Activated CD8-positive, alpha-beta T cell treated with anti-CD3 and anti-CD28 coated beads, Interleukin-2, amount 10 ng/mL, durations not matched to agents 7 days and 5 days (primary cell): ENCODE results near the gene AGAP1. TPM values are rescaled to one million over a fixed set of nuclear protein-coding genes. Genes with fewer than 3 reads are reported as not detected.

Experiments used
- ATAC-seq: fragments of 150-1000 bp; cut with Tn5 transposase; one replicate; pipeline ENCODE4 v1.10.0; 2021; ENCODE audit warnings: moderate library complexity
- CTCF ChIA-PET: fragments of 350-600 bp; sonication (Branson Sonifier 250); formaldehyde crosslinking; loops from one replicate; lab custom pipeline; 2021; ENCODE audit warnings: antibody characterized with exemption; lab: Charles Lee
- POLR2A ChIA-PET: fragments of 350-600 bp; sonication (Branson Sonifier 250); formaldehyde crosslinking; loops from one replicate; lab custom pipeline; 2021; ENCODE audit warnings: antibody characterized with exemption; lab: Charles Lee
- DNase-seq: peaks from one replicate; pipeline ENCODE4 v3.0.0-alpha.2; 2020
- H3K27ac Mint-ChIP-seq: one replicate; pipeline ENCODE4 v1.8.0; 2021; ENCODE audit warnings: mild to moderate bottlenecking, mixed read lengths
- H3K27me3 Mint-ChIP-seq: one replicate; pipeline ENCODE4 v1.8.0; 2021; ENCODE audit warnings: low read depth, mixed read lengths
- H3K36me3 Mint-ChIP-seq: one replicate; pipeline ENCODE4 v1.8.0; 2021; ENCODE audit warnings: low read depth, mixed read lengths
- H3K4me1 Mint-ChIP-seq: one replicate; pipeline ENCODE4 v1.8.0; 2021; ENCODE audit warnings: low read depth, mixed read lengths
- H3K4me3 Mint-ChIP-seq: one replicate; pipeline ENCODE4 v1.8.0; 2021; ENCODE audit warnings: mild to moderate bottlenecking, mixed read lengths
- H3K9me3 Mint-ChIP-seq: one replicate; pipeline ENCODE4 v1.8.0; 2022; ENCODE audit warnings: mixed read lengths; ENCODE audit not compliant: insufficient read depth
- total RNA-seq, 2 experiments: library from RNA; stranded (reverse); gene quantifications; one replicate each; pipeline ENCODE4 v1.2.3, GENCODE V29; 2021

AGAP1 gene
- total RNA-seq, 2 experiments from 2014 or later = 0.82 to 1.3 TPM

DNA sequence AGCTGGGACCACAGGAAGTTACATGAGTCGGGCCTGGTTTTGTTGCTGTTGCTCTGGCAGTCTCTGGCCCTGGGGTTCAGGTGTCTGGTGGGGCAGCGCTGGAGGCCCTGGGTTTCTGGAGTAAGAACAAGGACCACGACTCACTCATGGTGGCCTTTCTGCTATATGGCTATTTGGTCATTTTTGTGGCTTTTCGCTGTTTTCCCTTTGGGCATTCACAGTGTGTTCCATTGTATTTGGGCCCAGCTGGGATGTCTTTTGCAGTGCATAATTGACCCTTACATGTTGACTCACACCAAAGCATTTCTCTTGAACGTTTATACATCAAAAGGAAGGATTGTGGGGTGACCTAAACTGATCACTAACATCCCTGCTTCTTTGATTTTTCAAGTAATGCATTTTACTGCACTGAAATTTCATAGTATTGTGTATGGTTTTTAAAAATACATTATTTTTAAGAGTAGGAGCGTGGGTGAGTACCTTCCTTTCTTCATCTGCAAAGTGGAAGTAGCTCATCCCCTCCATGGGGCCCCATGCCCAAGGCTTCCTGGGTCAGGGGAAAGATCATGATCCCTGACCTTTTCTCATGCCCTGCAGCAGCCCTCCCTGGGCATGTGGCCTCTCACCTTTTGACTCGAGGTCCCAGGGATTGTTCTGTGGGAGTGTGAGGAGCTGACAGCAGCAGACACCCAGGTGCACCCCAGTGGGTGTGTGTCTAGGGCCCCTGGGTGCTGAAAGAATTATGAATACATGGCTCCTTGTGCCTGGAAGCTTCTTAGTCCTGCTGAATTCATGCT lies 225.5 kb downstream of the AGAP1 start:
- Mint-ChIP-seq H3K4me1 (no peaks in the 10 kb centered on the region), H3K9me3 (no peaks in the 10 kb centered on the region), H3K27me3 (peaks cover 2% of the 10 kb centered on the region), H3K27ac (no peak overlapping the region), H3K36me3 (no peaks in the 10 kb centered on the region), H3K4me3 (no peak overlapping the region)
- DNase-seq (no peak), ATAC-seq (no peak)
- CTCF ChIA-PET = no interaction called here
- POLR2A ChIA-PET = no interaction called here

DNA sequence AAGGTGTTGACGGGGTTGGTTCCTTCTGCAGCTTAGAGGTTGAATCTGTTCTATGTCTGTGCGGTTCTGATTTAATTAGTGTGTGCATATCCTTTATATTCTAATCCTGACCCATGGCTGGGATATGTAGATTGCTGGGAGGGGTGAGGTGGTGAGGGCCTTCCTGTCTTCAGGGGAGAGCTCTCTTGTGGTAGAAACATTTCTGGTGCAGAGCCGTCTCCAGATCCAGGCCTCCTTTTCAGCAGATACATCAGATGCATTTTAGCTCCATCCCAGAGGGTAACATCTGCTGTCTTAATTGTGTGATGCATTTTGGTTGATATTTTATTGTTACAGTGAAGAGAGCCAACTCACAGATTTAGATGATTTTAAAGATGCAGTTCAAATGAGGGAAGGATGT lies 227.8 kb downstream of the AGAP1 start:
- H3K4me1 Mint-ChIP-seq = no peaks in the 10 kb centered on the region

DNA sequence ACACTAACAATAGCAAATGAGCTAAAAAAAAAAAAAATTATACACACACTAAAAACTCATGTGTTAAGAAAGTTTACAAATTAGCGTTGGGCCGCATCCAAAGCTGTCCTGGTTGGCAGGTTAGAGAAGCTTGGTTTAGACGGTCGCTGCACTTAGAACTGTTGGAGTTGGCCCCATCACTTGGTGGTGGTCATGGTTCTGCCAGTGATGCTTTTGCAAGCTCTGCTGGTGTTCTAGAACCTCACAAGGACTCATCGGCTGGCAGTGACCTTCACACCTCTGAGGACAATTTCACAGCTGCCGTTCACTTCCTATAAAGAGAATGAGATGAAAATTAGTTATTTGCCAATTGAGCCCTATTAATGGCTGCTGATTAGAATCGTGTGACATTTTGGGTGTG lies 229.0 kb downstream of the AGAP1 start:
- no peak overlapping the region for H3K27ac Mint-ChIP-seq
- no peaks in the 10 kb centered on the region for H3K36me3 Mint-ChIP-seq
- no peak overlapping the region for H3K4me3 Mint-ChIP-seq
- DNase-seq (no peak), ATAC-seq (no peak)
- ChIA-PET CTCF (no interaction called here), POLR2A (no interaction called here)
- peaks cover 2% of the 10 kb centered on the region for H3K27me3 Mint-ChIP-seq
- no peaks in the 10 kb centered on the region for H3K4me1 Mint-ChIP-seq
- no peaks in the 10 kb centered on the region for H3K9me3 Mint-ChIP-seq

More for the DNA sequence above, 227.8 kb downstream of the AGAP1 start:
- Mint-ChIP-seq H3K36me3 (no peaks in the 10 kb centered on the region), H3K27me3 (peaks cover 2% of the 10 kb centered on the region), H3K4me3 (no peak overlapping the region), H3K9me3 (no peaks in the 10 kb centered on the region), H3K27ac (no peak overlapping the region)
- ChIA-PET POLR2A (no interaction called here), CTCF (no interaction called here)
- ATAC-seq (no peak), DNase-seq (no peak)

DNA sequence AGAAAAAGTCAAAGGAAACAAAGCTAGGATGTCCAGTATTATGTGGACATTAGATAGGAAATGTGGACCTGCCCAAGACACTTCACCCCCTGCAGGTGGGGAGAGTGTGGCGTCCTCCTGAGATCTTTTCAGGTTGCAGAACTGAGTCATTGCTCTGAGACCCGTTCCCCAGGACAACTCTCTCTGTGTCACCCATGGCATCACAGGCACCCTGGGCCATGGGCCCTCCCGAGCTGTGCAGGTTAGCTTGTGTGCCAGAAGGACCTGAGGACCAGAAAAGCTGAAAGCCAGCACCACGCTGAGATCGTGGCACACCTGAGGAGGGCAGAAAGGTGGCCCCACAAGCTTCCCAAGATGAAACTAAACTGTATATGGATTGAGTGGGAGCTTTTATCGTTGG lies 229.5 kb downstream of the AGAP1 start:
- ChIA-PET CTCF (no interaction called here), POLR2A (no interaction called here)
- H3K27ac Mint-ChIP-seq = no peak overlapping the region
- H3K36me3 Mint-ChIP-seq = no peaks in the 10 kb centered on the region
- DNase-seq (no peak), ATAC-seq (no peak)
- H3K4me1 Mint-ChIP-seq = no peaks in the 10 kb centered on the region
- peaks cover 2% of the 10 kb centered on the region for H3K27me3 Mint-ChIP-seq
- no peaks in the 10 kb centered on the region for H3K9me3 Mint-ChIP-seq
- no peak overlapping the region for H3K4me3 Mint-ChIP-seq

DNA sequence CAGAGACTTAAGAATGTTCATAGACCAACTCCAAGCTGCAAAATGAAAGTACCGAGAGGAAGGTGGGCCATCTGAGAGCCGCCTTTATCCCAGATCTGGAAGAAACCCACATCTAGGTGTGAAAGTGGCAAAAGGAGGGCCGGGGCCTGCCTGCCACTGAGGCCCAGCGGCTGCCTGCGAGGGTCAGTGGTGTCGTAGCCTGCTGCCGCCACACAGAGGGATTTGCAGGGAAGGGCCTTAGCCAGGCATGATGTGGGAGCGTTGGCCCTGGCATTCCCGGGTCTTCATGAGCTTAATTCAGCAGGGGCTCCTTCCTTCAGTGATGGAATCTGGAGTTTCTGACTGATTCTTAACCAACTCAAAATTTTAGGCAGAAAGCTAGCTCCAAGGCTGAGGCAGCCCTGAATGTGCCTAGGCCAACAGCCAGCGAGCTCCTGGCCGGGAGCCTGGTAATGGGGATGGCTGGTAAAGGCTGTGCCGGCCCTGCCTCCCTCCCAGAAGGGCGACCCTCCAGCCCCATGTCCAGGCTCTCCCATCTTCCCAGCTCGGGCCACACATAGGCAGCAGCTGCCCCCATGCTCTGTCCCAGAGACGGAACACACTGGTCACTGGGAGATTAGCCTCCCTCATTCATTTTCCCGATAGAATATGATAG lies 230.1 kb downstream of the AGAP1 start:
- DNase-seq = no peak
- Mint-ChIP-seq H3K4me1 (no peaks in the 10 kb centered on the region), H3K36me3 (no peaks in the 10 kb centered on the region), H3K4me3 (no peak overlapping the region), H3K27me3 (peaks cover 2% of the 10 kb centered on the region), H3K9me3 (no peaks in the 10 kb centered on the region), H3K27ac (no peak overlapping the region)
- ChIA-PET CTCF (no interaction called here), POLR2A (no interaction called here)
- no peak for ATAC-seq

DNA sequence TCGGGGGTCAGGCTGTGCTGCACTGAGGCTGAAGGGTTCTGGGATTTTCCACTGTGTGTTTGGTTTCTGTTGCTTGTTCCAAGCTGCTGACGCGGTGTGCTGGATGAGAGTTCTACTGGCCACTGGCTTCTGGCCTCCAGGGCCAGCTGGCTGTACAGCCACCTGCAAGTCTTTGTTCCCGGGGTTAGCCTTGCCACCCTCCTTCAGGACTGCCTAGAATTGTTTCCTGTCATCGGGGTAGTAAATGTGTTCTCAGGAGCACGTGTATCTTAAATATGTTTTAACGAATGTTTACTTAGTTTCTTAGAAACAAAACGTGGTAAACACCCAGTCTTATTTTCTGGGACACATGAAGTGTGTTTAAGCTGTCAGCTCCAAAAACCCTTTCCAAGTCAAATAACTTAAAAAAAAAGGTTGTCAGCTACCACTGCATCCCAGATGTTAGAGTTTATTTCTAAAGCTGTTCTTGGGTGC lies 231.2 kb downstream of the AGAP1 start:
- DNase-seq = no peak

DNA sequence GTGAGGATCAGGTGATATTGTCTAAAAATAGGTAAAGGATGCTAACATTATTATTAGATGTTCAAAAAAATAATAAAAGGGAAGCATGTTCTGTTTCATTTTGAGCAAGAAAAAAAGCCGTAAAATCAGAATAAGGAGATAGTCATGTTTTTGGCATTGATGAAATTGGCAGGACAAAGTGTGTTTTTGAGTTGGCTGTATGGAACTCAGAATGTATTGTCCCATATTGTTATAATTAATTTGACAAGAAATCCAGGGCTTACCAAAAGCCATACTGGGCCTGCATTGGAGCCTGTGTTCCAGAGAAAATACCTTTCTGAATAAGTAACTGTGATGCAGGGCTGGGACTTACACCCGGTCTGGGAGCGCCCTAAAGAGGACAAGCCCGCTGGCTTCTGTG lies 232.0 kb downstream of the AGAP1 start:
- Mint-ChIP-seq H3K27me3 (peaks cover 2% of the 10 kb centered on the region), H3K36me3 (no peaks in the 10 kb centered on the region), H3K4me3 (no peak overlapping the region), H3K4me1 (no peaks in the 10 kb centered on the region), H3K27ac (no peak overlapping the region), H3K9me3 (no peaks in the 10 kb centered on the region)
- DNase-seq = no peak
- no peak for ATAC-seq
- POLR2A ChIA-PET = no interaction called here
- CTCF ChIA-PET = no interaction called here

More for the DNA sequence above, 231.2 kb downstream of the AGAP1 start:
- CTCF ChIA-PET = no interaction called here
- Mint-ChIP-seq H3K4me1 (no peaks in the 10 kb centered on the region), H3K9me3 (no peaks in the 10 kb centered on the region), H3K27ac (no peak overlapping the region), H3K36me3 (no peaks in the 10 kb centered on the region), H3K4me3 (no peak overlapping the region), H3K27me3 (peaks cover 2% of the 10 kb centered on the region)
- ATAC-seq = no peak
- POLR2A ChIA-PET = no interaction called here

DNA sequence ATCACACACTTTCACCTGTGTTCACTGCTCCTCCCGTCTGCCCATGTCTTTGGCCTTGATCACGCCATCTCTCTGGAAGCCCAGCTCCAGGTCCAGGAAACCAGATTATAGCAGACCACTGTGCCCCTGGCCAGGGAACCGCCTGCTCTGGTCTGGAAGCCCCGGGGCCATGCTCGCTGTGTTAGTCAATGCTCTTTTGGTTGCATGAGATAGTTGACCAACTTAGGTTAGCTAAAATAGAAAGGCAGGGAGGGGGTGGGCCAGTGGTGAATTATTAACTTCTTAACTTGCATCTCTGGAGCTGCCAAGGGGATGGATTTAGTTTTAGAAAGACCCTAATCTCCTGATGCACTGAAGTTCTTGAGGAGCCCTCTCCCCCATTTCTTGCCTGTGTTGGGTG lies 232.7 kb downstream of the AGAP1 start:
- DNase-seq (no peak), ATAC-seq (no peak)
- no peaks in the 10 kb centered on the region for H3K4me1 Mint-ChIP-seq
- no peaks in the 10 kb centered on the region for H3K9me3 Mint-ChIP-seq
- no peak overlapping the region for H3K27ac Mint-ChIP-seq
- CTCF ChIA-PET = no interaction called here
- H3K36me3 Mint-ChIP-seq = no peaks in the 10 kb centered on the region
- POLR2A ChIA-PET = no interaction called here
- H3K27me3 Mint-ChIP-seq = peaks cover 2% of the 10 kb centered on the region
- H3K4me3 Mint-ChIP-seq = no peak overlapping the region

DNA sequence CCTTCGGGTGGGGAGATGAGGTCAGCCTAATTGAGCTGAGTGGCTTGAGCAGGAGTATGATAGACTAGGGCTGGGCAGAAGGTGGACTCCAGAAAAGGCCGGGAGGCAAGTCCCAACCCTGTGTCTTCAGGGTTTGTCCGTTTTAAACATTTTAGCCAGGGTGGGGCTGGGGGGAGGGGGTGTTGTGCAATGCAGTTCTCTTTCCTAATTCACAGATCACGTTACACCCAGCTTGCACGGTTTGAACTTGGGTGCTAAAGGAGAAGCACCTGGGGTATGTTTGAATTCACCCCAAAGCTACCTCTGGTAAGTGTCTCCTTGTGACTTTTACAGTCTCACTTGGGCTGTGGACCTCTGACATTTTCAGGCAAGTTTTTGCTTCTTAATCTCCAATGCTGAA lies 233.3 kb downstream of the AGAP1 start:
- no peaks in the 10 kb centered on the region for H3K36me3 Mint-ChIP-seq
- no peak overlapping the region for H3K4me3 Mint-ChIP-seq
- ChIA-PET CTCF (no interaction called here), POLR2A (no interaction called here)
- no peaks in the 10 kb centered on the region for H3K4me1 Mint-ChIP-seq
- H3K27ac Mint-ChIP-seq = no peak overlapping the region
- no peaks in the 10 kb centered on the region for H3K9me3 Mint-ChIP-seq
- DNase-seq (no peak), ATAC-seq (no peak)
- H3K27me3 Mint-ChIP-seq = peaks cover 2% of the 10 kb centered on the region

DNA sequence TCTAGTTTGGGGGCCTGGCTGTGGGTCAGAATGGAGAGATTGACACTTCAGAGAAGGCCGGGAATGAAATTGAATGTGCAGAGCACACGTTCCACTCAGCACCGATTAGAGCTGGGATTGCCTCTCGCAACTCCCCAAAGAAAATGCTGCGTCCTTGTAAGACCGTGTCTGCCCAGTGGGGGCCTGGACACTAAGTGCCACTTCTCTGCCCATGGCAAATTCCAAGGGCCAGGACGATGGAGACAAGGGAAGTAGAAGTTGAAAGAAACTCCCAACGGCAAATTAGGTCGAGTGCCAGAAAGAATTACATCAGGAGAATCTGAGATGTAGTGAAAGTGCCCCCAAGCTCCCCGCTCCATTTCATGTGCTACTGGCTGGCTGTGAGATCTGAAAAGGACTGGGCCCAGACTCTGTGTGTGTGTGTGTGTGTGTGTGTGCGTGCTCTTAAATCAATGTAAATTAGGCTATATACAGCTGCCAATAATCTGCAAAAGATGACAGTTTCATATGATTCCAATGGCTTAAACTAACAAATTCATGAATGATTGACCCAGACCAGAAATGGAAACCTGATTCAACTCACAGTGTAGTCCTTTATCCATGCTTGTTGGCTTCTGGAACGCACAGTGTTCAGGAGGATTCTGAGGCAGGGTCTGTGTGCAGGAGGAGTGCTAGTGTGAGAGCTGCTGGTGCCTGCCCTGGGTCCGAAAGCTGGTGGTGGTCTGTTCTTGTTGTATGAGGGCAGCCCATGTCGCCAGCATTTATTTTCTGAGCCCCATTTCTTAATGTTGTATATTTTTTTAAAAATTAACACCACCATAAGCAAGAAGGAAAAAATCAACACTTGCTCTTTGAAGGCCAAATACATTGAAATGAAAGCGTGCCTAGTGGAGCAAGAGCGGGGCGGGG lies 234.3 kb downstream of the AGAP1 start:
- POLR2A ChIA-PET = no interaction called here
- Mint-ChIP-seq H3K27me3 (no peaks in the 10 kb centered on the region), H3K9me3 (no peaks in the 10 kb centered on the region), H3K4me1 (no peaks in the 10 kb centered on the region), H3K4me3 (no peak overlapping the region), H3K27ac (no peak overlapping the region), H3K36me3 (no peaks in the 10 kb centered on the region)
- no peak for DNase-seq
- CTCF ChIA-PET = no interaction called here
- ATAC-seq = no peak

DNA sequence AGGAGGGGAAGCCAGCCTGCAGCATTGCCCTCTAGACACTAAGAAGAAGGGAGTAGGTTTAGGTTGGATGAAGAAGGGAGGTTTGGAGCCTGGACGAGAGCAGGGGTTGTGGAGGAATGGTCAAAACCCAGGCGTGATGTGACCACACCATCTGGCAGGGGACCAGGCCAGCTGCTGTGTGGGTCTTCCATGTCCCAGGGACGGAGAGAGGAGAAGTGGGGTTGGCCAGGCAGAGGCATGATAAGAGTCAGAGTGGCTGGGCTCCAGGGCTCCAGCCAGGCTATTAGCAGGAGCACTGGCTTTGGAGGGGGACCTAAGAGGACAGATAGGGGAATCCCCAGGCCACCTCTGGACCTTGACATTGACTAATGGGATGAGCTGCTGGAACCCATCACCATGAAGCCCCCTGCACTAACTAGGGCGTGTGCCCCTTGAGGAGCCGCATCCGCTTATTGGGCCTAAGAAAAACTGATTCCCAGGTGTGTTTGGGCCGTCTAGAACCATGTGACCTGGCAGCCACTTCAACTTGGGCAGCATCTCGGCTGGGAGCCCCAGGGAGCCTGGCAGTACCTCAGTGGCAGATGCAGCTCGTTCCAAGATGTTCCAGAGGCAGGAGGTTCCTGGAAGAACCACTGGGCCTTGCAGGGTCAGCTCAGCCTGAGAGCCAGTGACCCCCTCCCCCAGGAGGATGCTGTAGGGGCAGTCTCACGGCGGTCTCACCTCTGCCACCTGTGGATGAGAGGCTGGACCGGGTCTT lies 235.1 kb downstream of the AGAP1 start:
- no peaks in the 10 kb centered on the region for H3K27me3 Mint-ChIP-seq
- H3K4me3 Mint-ChIP-seq = no peak overlapping the region
- H3K9me3 Mint-ChIP-seq = no peaks in the 10 kb centered on the region
- POLR2A ChIA-PET = no interaction called here
- H3K4me1 Mint-ChIP-seq = no peaks in the 10 kb centered on the region
- CTCF ChIA-PET = no interaction called here
- no peak overlapping the region for H3K27ac Mint-ChIP-seq
- H3K36me3 Mint-ChIP-seq = no peaks in the 10 kb centered on the region
- no peak for ATAC-seq
- DNase-seq = no peak
